Cardiac muscle cell (in vitro differentiated cells and primary cell): ENCODE measurements around the gene RNF150. TPM values are rescaled to one million over a fixed set of nuclear protein-coding genes. Genes with fewer than 3 reads are reported as not detected.
"Not testable (repeated sequence)": the region's sequence is repeated elsewhere in the genome, so short reads cannot be mapped to it uniquely, and the experiment has no call there.

ENCODE experiments used
- DNase-seq, 2 donors: peaks; one replicate each; pipeline versions ENCODE4 v3.0.0 to v3.0.0-alpha.2; 2010 to 2017; ENCODE audit warnings: low read depth in 1 of 2, low spot score in 1 of 2
- H3K27ac ChIP-seq: fragments of 200-600 bp; sonication (generic); 2 replicates; pipeline ENCODE4 v1.5.1; 2016
- H3K27me3 ChIP-seq: fragments of 200-600 bp; sonication (generic); 2 replicates; pipeline ENCODE4 v1.6.0; 2016; ENCODE audit warnings: control low read depth
- H3K36me3 ChIP-seq: fragments of 200-600 bp; sonication (generic); 2 replicates; pipeline ENCODE4 v1.5.1; 2016; ENCODE audit warnings: control low read depth
- H3K4me1 ChIP-seq: fragments of 200-600 bp; sonication (generic); 2 replicates; pipeline ENCODE4 v1.8.1; 2017; ENCODE audit warnings: low read depth, mild to moderate bottlenecking, mixed run types
- H3K4me3 ChIP-seq: fragments of 200-600 bp; sonication (generic); 2 replicates; pipeline ENCODE4 v1.5.1; 2016; ENCODE audit warnings: mild to moderate bottlenecking
- H3K9me3 ChIP-seq: fragments of 200-600 bp; sonication (generic); 2 replicates; pipeline ENCODE4 v1.5.1; 2017; ENCODE audit warnings: low read depth, mild to moderate bottlenecking, control low read depth
- CTCF ChIP-seq: IDR thresholded peaks from 2 replicates; pipeline ENCODE4 v1.5.1; 2012; ENCODE audit warnings: low read depth, mild to moderate bottlenecking, low read length
- polyA plus RNA-seq: library from polyadenylated mRNA; unstranded; fragments of >200 nt; fragmentation: Nextera tagmentation; extraction: Ambion mirVana; gene quantifications from 2 replicates; pipeline ENCODE4 v1.2.1, GENCODE V29; 2016
- total RNA-seq: library from RNA; depleted of rRNA; stranded (reverse); fragments of >200 nt; gene quantifications from 2 replicates; pipeline ENCODE4 v1.2.3, GENCODE V29; 2016

Gene RNF150
- total and polyA plus RNA-seq, 2 experiments from 2014 or later: 20.1 to 57.4 TPM

DNA sequence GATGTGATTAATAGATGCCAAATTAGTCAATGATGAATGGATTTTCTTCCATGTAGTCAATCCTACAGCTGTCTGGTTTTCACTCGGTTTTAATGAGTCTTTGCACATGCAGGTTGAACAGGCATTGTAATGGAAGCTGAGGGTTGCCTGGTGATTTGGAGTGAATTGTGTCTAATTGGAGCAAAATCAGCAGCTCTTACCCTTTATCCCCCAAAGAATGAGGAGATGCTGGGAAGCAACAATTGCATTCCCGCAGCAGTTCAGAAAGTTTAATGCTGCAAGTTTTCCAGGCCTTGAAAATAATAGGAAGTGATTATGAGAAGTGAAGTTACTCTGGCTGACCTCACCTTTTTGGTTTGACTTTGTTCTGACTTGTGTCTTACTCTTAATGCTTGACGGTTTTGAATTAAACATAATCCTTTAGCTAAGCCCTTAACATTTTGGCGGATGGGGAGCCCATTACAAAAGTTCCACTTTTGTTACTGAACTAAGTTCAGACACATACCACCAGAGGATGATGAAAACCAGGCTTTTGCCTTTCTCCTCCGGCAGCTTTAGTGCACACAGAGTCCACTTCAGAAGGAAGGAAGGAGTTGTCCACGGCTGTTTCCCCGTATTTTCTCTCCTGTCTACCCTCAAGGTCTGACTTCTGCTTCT, 298.3 kb downstream of the RNF150 start:
- H3K4me3 ChIP-seq: no peak overlapping the region
- no peak overlapping the region for H3K27ac ChIP-seq
- no peak for DNase-seq
- H3K27me3 ChIP-seq: no peaks in the 10 kb centered on the region
- no peaks in the 10 kb centered on the region for H3K36me3 ChIP-seq
- peaks cover 7% of the 10 kb centered on the region for H3K4me1 ChIP-seq
- no peak for TF ChIP-seq CTCF
- no peaks in the 10 kb centered on the region for H3K9me3 ChIP-seq

DNA sequence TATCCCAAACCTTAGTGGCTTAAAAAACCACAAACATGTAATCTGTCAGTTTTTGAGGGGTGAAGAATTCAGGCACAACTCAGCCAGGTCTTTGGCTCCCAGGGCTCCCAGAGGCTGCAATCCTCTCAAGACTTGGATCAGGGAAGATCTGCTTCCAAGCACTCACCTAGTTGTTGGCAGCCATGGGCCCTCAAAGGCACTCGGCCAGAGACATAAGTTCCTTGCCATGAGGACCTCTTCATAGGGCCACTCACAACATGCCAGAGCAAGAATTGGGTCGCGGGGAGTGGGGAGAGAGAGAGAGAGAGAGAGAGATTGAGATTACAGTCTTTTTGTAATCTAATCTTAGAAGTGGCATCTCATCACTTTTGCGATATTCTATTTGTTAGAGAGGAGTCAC, 300.0 kb downstream of the RNF150 start:
- H3K4me1 ChIP-seq: no peaks in the 10 kb centered on the region
- TF ChIP-seq CTCF: no peak

DNA sequence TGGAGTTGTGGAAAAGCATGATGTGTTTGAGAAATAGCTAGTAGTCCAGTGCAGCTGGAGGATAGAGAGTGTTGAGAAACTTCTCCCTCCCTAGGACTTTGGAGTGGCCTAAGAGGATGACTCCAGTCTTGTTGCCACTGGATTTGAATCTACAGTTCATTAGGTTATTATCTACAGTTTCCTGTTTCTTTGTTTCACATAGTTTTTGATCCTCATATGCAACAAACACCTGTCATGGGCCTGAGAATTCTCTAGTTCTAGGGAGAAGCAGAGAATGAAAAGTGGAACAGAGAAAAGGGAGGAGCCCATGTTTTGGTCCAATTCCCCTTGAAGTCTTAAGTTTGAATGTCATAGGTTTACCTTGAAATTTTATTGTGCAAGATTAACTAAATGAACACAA, 303.4 kb downstream of the RNF150 start:
- Histone ChIP-seq H3K4me1 (no peaks in the 10 kb centered on the region), H3K36me3 (no peaks in the 10 kb centered on the region), H3K27ac (no peak overlapping the region), H3K27me3 (no peaks in the 10 kb centered on the region), H3K4me3 (no peak overlapping the region), H3K9me3 (no peaks in the 10 kb centered on the region)
- DNase-seq: no peak
- TF ChIP-seq CTCF: no peak

More for the DNA sequence above, 300.0 kb downstream of the RNF150 start:
- Histone ChIP-seq H3K9me3 (no peaks in the 10 kb centered on the region), H3K27me3 (no peaks in the 10 kb centered on the region), H3K27ac (no peak overlapping the region), H3K36me3 (no peaks in the 10 kb centered on the region), H3K4me3 (no peak overlapping the region)
- DNase-seq: no peak

DNA sequence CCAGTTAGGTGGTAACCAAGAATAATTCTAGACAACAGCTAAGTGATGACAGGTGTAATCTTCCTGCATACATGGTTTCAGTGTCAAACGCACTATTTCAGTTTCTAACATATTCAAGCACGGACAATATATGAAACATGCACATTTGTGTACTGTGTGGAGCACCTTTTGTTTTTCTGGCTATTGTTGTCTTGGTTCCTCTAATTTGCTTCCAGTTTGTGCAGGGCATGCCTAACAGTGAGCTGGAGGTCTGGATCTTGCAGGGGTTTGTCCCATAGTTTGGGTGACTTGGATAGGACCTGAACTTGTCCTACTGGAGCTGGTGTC, 306.6 kb downstream of the RNF150 start:
- no peak for DNase-seq
- no peak overlapping the region for H3K4me3 ChIP-seq
- H3K4me1 ChIP-seq: no peaks in the 10 kb centered on the region
- H3K36me3 ChIP-seq: no peaks in the 10 kb centered on the region
- H3K27me3 ChIP-seq: no peaks in the 10 kb centered on the region
- no peak overlapping the region for H3K27ac ChIP-seq
- no peaks in the 10 kb centered on the region for H3K9me3 ChIP-seq
- TF ChIP-seq CTCF: no peak

- H3K27me3 ChIP-seq, H3K27ac ChIP-seq, H3K36me3 ChIP-seq, DNase-seq, H3K9me3 ChIP-seq, H3K4me1 ChIP-seq, H3K4me3 ChIP-seq: not testable (repeated sequence)
Measured at GRCh38 chr4:140820520-140820919, 312.7 kb downstream of the RNF150 start.

DNA sequence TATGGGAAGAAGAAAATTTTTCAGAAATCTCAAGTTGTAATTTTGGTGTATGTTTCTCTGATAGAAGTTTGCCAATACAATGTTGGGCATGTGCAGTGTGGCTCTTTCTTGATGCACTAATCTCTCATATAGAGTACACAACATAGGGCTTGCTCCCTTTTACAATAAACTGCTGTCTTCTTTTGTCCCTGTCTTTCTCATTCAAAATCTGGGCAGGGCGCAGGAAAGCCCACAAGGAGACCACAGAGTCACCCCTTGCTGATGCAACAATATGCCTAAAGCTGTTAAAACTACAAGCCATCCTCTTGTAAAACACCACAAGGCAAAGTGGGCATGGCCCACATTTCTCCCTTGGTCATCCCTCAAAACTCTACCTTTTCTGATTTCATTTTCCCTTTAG, 313.7 kb downstream of the RNF150 start:
- H3K27ac ChIP-seq: no peak overlapping the region
- H3K36me3 ChIP-seq: no peaks in the 10 kb centered on the region
- no peaks in the 10 kb centered on the region for H3K27me3 ChIP-seq
- no peaks in the 10 kb centered on the region for H3K4me1 ChIP-seq
- TF ChIP-seq CTCF: no peak
- no peak overlapping the region for H3K4me3 ChIP-seq
- H3K9me3 ChIP-seq: no peaks in the 10 kb centered on the region
- DNase-seq: no peak
